H9 (cell line): ENCODE results near the gene MOB3B. TPM values are rescaled to one million over a fixed set of nuclear protein-coding genes. Genes with fewer than 3 reads are reported as not detected.

Source experiments
- DNase-seq: peaks from one replicate; pipeline ENCODE4 v3.0.0-alpha.2; 2017
- H2AFZ ChIP-seq: one replicate; pipeline ENCODE4 v1.6.1; 2013; ENCODE audit warnings: mild to moderate bottlenecking, low read length, control low read depth, moderate library complexity
- H2AK5ac ChIP-seq: 2 replicates; pipeline ENCODE4 v1.6.1; 2013; ENCODE audit warnings: low read length, control low read depth, mixed read lengths; ENCODE audit not compliant: insufficient read length
- H2BK120ac ChIP-seq: one replicate; pipeline ENCODE4 v1.6.1; 2013; ENCODE audit warnings: low read depth, mild to moderate bottlenecking, low read length, control low read depth, inconsistent platforms; ENCODE audit not compliant: poor library complexity, severe bottlenecking
- H2BK12ac ChIP-seq: 2 replicates; pipeline ENCODE4 v1.6.1; 2013; ENCODE audit warnings: low read length, control low read depth, mixed read lengths, low read depth; ENCODE audit not compliant: insufficient read length
- H2BK15ac ChIP-seq: 2 replicates; pipeline ENCODE4 v1.6.1; 2013; ENCODE audit warnings: low read depth, low read length, control low read depth
- H2BK20ac ChIP-seq: one replicate; pipeline ENCODE4 v1.6.1; 2013; ENCODE audit warnings: low read depth, mild to moderate bottlenecking, low read length, control low read depth, inconsistent platforms; ENCODE audit not compliant: poor library complexity, severe bottlenecking
- H2BK5ac ChIP-seq: 2 replicates; pipeline ENCODE4 v1.6.1; 2013; ENCODE audit warnings: low read length, control low read depth, mixed read lengths; ENCODE audit not compliant: insufficient read length
- H3K14ac ChIP-seq: 2 replicates; pipeline ENCODE4 v1.6.1; 2013; ENCODE audit warnings: low read length, control low read depth; ENCODE audit not compliant: insufficient read depth
- H3K18ac ChIP-seq: 2 replicates; pipeline ENCODE4 v1.6.1; 2013; ENCODE audit warnings: low read depth, mild to moderate bottlenecking, mixed read lengths, low read length, control low read depth; ENCODE audit not compliant: insufficient read length
- H3K23ac ChIP-seq: 2 replicates; pipeline ENCODE4 v1.6.1; 2013; ENCODE audit warnings: low read length, control low read depth, mixed read lengths, low read depth; ENCODE audit not compliant: insufficient read length
- H3K23me2 ChIP-seq: 2 replicates; pipeline ENCODE4 v1.6.1; 2013; ENCODE audit warnings: low read depth, mild to moderate bottlenecking, mixed read lengths, low read length, control low read depth; ENCODE audit not compliant: insufficient read length, poor library complexity, severe bottlenecking
- H3K27ac ChIP-seq: 2 replicates; pipeline ENCODE4 v1.5.1; 2013; ENCODE audit warnings: low read length, control low read depth, mixed read lengths, low read depth; ENCODE audit not compliant: insufficient read length
- H3K27me3 ChIP-seq: 2 replicates; pipeline ENCODE4 v1.6.1; 2013; ENCODE audit warnings: low read length, control low read depth, inconsistent platforms; ENCODE audit not compliant: insufficient read depth
- H3K4ac ChIP-seq: 2 replicates; pipeline ENCODE4 v1.6.1; 2013; ENCODE audit warnings: low read depth, mild to moderate bottlenecking, control low read depth, inconsistent platforms, low read length, moderate library complexity
- H3K4me1 ChIP-seq: 2 replicates; pipeline ENCODE4 v1.6.1; 2013; ENCODE audit warnings: low read length, control low read depth, inconsistent platforms; ENCODE audit not compliant: insufficient read depth
- H3K4me2 ChIP-seq: 2 replicates; pipeline ENCODE4 v1.6.1; 2013; ENCODE audit warnings: low read length, control low read depth, mixed read lengths; ENCODE audit not compliant: insufficient read length, insufficient read depth
- H3K56ac ChIP-seq: 2 replicates; pipeline ENCODE4 v1.6.1; 2013; ENCODE audit warnings: low read depth, mild to moderate bottlenecking, mixed read lengths, low read length, control low read depth; ENCODE audit not compliant: insufficient read length
- H3K79me1 ChIP-seq: 2 replicates; pipeline ENCODE4 v1.6.1; 2013; ENCODE audit warnings: low read depth, mild to moderate bottlenecking, moderate library complexity, low read length, control low read depth, inconsistent platforms; ENCODE audit not compliant: insufficient read depth, poor library complexity, severe bottlenecking
- H3K79me2 ChIP-seq: 2 replicates; pipeline ENCODE4 v1.6.1; 2013; ENCODE audit warnings: low read length, control low read depth, inconsistent platforms; ENCODE audit not compliant: insufficient read depth
- H3K9ac ChIP-seq: 2 replicates; pipeline ENCODE4 v1.6.1; 2013; ENCODE audit warnings: low read length, control low read depth, mixed read lengths; ENCODE audit not compliant: insufficient read length; ENCODE audit errors: extremely low read depth
- H3K9me3 ChIP-seq: one replicate; pipeline ENCODE4 v1.6.1; 2013; ENCODE audit warnings: low read depth, low read length, inconsistent platforms; ENCODE audit not compliant: control insufficient read depth
- H3T11ph ChIP-seq: one replicate; pipeline ENCODE4 v1.6.1; 2013; ENCODE audit warnings: mild to moderate bottlenecking, low read length, control low read depth, inconsistent platforms
- H4K20me1 ChIP-seq: one replicate; pipeline ENCODE4 v1.6.1; 2013; ENCODE audit not compliant: control insufficient read depth, insufficient read length, insufficient read depth
- H4K5ac ChIP-seq: 2 replicates; pipeline ENCODE4 v1.6.1; 2013; ENCODE audit warnings: low read depth, mild to moderate bottlenecking, mixed read lengths, low read length, control low read depth; ENCODE audit not compliant: insufficient read length
- H4K8ac ChIP-seq: replicated peaks from 2 replicates; pipeline ENCODE4 v1.6.1; 2013; ENCODE audit warnings: low read length, control low read depth, mixed read lengths, low read depth; ENCODE audit not compliant: insufficient read length
- H4K91ac ChIP-seq: 2 replicates; pipeline ENCODE4 v1.6.1; 2013; ENCODE audit warnings: low read depth, mild to moderate bottlenecking, moderate library complexity, mixed read lengths, low read length, control low read depth; ENCODE audit not compliant: insufficient read length
- H3K27ac Mint-ChIP-seq, 3 experiments: 2 replicates in 2 of 3; 3 replicates in 1 of 3; pipeline ENCODE4 v1.8.0; 2020 to 2021; ENCODE audit warnings: mixed read lengths in 3 of 3, mild to moderate bottlenecking in 1 of 3, moderate library complexity in 1 of 3
- H3K27me3 Mint-ChIP-seq: 2 replicates; pipeline ENCODE4 v1.8.0; 2021; ENCODE audit warnings: low read depth, mild to moderate bottlenecking, moderate library complexity, mixed read lengths
- H3K36me3 Mint-ChIP-seq, 3 experiments: 2 replicates in 2 of 3; 3 replicates in 1 of 3; pipeline ENCODE4 v1.8.0; 2020 to 2021; ENCODE audit warnings: low read depth in 3 of 3, mixed read lengths in 3 of 3; ENCODE audit not compliant: insufficient read depth in 1 of 3
- H3K4me1 Mint-ChIP-seq, 2 experiments: 2 replicates each; pipeline ENCODE4 v1.8.0; 2020; ENCODE audit warnings: mixed read lengths in 2 of 2
- H3K4me3 Mint-ChIP-seq, 2 experiments: 2 replicates in 1 of 2; 3 replicates in 1 of 2; pipeline ENCODE4 v1.8.0; 2020 to 2021; ENCODE audit warnings: mild to moderate bottlenecking in 2 of 2, mixed read lengths in 2 of 2, moderate library complexity in 1 of 2
- H3K9me3 Mint-ChIP-seq, 2 experiments: 2 replicates in 1 of 2; 3 replicates in 1 of 2; pipeline ENCODE4 v1.8.0; 2020; ENCODE audit warnings: mild to moderate bottlenecking in 2 of 2, mixed read lengths in 2 of 2, moderate library complexity in 1 of 2
- CTCF ChIP-seq: fragments of 200-600 bp; sonication (generic); conservative IDR thresholded peaks from 3 replicates; pipeline ENCODE4 v1.8.0; 2021; ENCODE audit warnings: antibody characterized with exemption, mild to moderate bottlenecking
- WGBS: extraction: QIAGEN DNeasy Blood & Tissue Kit; methylation state at CpG from one replicate; pipeline ENCODE4 v1.1.7; 2013; ENCODE audit warnings: missing lambda C conversion rate, low lambda C conversion rate, mixed read lengths; ENCODE audit not compliant: insufficient read length; ENCODE audit errors: extremely low coverage; 5-methylcytosine and 5-hydroxymethylcytosine counted together
- total RNA-seq: library from RNA; stranded (reverse); gene quantifications from 2 replicates; pipeline ENCODE4 v1.2.1, GENCODE V29; 2021

MOB3B gene
- total RNA-seq, 1 experiment from 2014 or later, result 9.8 TPM

- H3K27me3 Mint-ChIP-seq, result no peaks in the 10 kb centered on the region
- Histone ChIP-seq H3K23me2 (no peaks in the 10 kb centered on the region), H3K9me3 (no peaks in the 10 kb centered on the region), H4K20me1 (no peaks in the 10 kb centered on the region), H3K4me2 (no peak overlapping the region), H2BK120ac (no peak overlapping the region), H3T11ph (no peak overlapping the region), H4K8ac (no peak overlapping the region), H3K23ac (no peak overlapping the region), H3K18ac (no peak overlapping the region), H3K9ac (no peak overlapping the region), H2BK15ac (no peak overlapping the region), H3K79me2 (no peaks in the 10 kb centered on the region), H3K79me1 (no peaks in the 10 kb centered on the region), H2AFZ (no peak overlapping the region), H4K5ac (no peak overlapping the region), H2BK20ac (no peak overlapping the region), H3K56ac (no peak overlapping the region), H3K4me1 (peaks cover 19% of the 10 kb centered on the region), H3K4ac (no peak overlapping the region), H2BK5ac (no peak overlapping the region), H3K14ac (no peak overlapping the region), H3K27ac (no peak overlapping the region), H3K27me3 (no peaks in the 10 kb centered on the region), H2BK12ac (no peak overlapping the region), H2AK5ac (no peak overlapping the region), H4K91ac (no peak overlapping the region)
- no peak for DNase-seq
- peak; percentile 18; the same call in 1 of the 3 replicates for TF ChIP-seq CTCF
- no peak overlapping the region for H3K4me3 Mint-ChIP-seq
- peaks cover 34 to 58% of the 10 kb centered on the region in 2 experiments for H3K4me1 Mint-ChIP-seq
- peaks cover 3% of the 10 kb centered on the region in 2 experiments; a peak in 4 of 5 replicates for H3K9me3 Mint-ChIP-seq
- peaks cover 2 to 5% (median 5%) of the 10 kb centered on the region in 3 experiments; a peak in 6 of 7 replicates for H3K36me3 Mint-ChIP-seq
- H3K27ac Mint-ChIP-seq, result no peak overlapping the region
- no CpG with 5 or more reads among the region's 10 CpGs for WGBS
Observed at GRCh38 chr9:27336829-27337228, 192.8 kb downstream of the MOB3B start.
